ENCODE data around the gene VPS41.
"Not testable (repeated sequence)": the region's sequence is repeated elsewhere in the genome, so short reads cannot be mapped to it uniquely, and the experiment has no call there.

VPS41 gene

DNA sequence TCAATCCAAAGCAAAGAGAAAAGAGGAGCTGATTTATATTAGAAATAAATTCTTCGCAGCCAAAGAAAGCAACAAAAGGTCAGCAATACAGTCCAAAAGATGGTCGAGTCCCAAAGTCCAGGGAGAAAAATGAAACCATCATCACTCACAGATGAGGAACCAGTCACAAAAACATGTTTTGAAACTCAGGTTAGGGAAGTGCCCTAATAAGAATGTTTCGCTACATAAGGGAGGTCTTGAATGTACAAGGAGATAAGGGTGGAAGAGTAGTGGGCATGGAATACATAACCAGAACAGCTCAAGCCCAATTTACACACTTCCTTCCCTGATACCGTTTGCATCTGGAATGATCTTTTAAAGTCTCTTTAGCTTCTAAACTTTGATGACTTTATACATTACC, 53.6 kb downstream of the VPS41 start:
- Mint-ChIP-seq H3K27me3 (no peaks in the 10 kb centered on the region), H3K9me3 (no peaks in the 10 kb centered on the region), H3K4me3 (no peak overlapping the region), H3K36me3 (peaks cover 6% of the 10 kb centered on the region), H3K27ac (peak overlapping the region; percentile 43), H3K4me1 (peaks cover 3% of the 10 kb centered on the region)
- CTCF ChIA-PET: no interaction called here
- DNase-seq: no peak

DNA sequence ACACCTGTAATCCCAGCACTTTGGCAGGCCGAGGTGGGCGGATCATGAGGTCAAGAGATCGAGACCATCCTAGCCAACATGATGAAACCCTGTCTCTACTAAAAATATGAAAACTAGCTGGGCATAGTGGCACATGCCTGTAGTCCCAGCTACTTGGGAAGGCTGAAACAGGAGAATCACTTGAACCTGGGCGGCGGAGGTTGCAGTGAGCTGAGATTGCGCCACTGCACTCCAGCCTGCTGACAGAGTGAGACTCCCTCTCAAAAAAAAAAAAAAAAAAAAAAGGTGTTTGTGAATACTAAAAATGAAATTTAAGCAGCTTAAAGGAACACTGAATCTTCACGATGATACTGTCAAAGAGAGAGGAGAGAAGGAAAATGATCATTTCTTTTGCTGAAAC, 54.0 kb downstream of the VPS41 start:
- H3K27me3 Mint-ChIP-seq, H3K9me3 Mint-ChIP-seq, DNase-seq, H3K4me3 Mint-ChIP-seq, H3K4me1 Mint-ChIP-seq, CTCF ChIA-PET, H3K36me3 Mint-ChIP-seq: not testable (repeated sequence)
- H3K27ac Mint-ChIP-seq: peak overlapping the region; percentile 43

DNA sequence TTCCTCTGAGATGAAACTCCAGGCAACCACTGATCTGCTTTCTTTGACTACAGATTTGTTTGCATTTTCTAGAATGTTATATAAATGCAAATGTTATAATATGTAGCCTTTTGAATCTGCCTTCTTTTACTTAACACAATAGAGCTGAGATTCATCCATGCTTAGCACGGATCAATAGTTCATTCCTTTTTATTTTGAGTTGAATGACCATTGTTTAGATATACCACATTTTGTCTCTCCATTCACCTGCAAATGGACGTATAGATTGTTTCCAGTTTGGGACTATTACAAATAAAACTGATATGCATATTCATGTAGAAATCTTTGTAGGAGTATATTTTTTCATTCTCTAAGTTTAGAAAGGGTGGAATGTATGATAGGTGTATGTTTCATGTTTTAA, 57.7 kb downstream of the VPS41 start:
- no peaks in the 10 kb centered on the region for H3K9me3 Mint-ChIP-seq
- no peak overlapping the region for H3K4me3 Mint-ChIP-seq
- DNase-seq: no peak
- H3K4me1 Mint-ChIP-seq: peaks cover 3% of the 10 kb centered on the region
- CTCF ChIA-PET: no interaction called here
- H3K27me3 Mint-ChIP-seq: no peaks in the 10 kb centered on the region
- H3K27ac Mint-ChIP-seq: no peak overlapping the region
- H3K36me3 Mint-ChIP-seq: peaks cover 2% of the 10 kb centered on the region

DNA sequence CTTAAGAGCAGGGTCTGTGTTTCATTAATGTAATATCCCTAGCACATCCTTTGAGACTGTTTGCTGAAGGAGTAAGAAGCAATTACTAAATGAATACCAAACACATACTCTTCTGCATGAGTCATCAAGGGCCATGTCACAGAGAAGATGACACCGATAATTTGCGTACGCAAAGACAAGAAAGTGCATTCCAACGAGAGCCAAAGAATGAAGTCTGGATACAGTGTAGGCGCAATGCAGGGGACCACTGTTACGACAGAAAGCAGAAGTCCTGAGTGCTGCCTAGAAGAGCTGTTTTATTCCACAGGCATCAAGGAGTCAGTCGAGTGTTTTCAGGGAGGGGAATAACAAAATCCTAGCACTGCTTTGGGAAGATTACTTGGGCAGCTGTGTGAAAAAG, 62.7 kb downstream of the VPS41 start:
- no peaks in the 10 kb centered on the region for H3K27me3 Mint-ChIP-seq
- CTCF ChIA-PET: no interaction called here
- H3K27ac Mint-ChIP-seq: no peak overlapping the region
- no peaks in the 10 kb centered on the region for H3K9me3 Mint-ChIP-seq
- no peaks in the 10 kb centered on the region for H3K4me1 Mint-ChIP-seq
- DNase-seq: no peak
- H3K4me3 Mint-ChIP-seq: no peak overlapping the region
- no peaks in the 10 kb centered on the region for H3K36me3 Mint-ChIP-seq

DNA sequence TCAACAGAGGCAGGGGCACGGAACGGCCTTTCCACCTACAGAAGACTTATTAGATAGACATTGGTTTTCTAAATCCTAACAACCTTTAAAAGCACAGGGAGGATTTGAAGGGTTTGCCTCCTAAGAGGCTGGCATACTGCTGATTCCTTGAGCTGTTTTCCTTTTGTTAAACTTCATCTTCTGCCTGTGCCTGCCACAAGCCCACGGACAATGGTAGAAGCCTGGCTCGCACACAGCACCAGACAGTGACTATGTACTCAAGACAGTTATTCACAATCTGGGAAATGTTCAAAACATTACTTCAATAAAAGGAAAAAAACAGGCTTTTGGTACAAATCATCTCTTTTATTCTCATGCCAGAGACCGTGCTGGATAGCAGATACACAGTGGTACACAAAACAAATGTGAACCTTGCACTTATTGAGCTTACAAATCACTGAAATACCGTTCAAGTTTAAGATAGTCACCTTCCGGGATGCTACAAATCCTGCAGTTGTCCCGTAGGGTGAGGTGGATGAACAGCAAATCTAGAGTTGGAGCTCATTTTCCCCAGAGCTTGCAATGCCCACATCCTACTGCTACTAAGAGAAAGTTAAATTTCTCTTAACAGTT, 63.9 kb downstream of the VPS41 start:
- no peak overlapping the region for H3K4me3 Mint-ChIP-seq
- no peak overlapping the region for H3K27ac Mint-ChIP-seq
- H3K4me1 Mint-ChIP-seq: no peaks in the 10 kb centered on the region
- CTCF ChIA-PET: no interaction called here
- no peak for DNase-seq
- no peaks in the 10 kb centered on the region for H3K36me3 Mint-ChIP-seq
- H3K27me3 Mint-ChIP-seq: no peaks in the 10 kb centered on the region
- H3K9me3 Mint-ChIP-seq: no peaks in the 10 kb centered on the region

DNA sequence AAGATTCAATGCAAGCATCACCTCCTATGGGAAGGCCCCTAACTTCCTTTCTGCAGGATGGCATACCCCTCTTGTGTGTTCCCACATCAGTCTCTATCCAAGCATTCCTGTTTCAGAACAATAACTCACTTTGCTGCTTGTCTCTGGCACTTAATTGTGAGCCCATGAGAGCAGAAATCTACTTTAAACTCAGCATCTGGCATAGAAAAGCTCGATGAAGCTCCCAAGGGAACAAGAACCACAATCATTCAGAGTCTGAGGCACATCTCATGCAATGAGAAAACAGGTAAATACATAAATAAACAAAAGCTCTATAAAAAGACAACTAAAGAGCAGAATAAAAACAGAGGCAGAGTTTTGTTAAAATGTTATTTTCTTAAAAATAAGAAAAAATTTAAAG, 66.2 kb downstream of the VPS41 start:
- Mint-ChIP-seq H3K9me3 (no peaks in the 10 kb centered on the region), H3K4me3 (no peak overlapping the region), H3K4me1 (no peaks in the 10 kb centered on the region), H3K27me3 (no peaks in the 10 kb centered on the region), H3K36me3 (no peaks in the 10 kb centered on the region), H3K27ac (no peak overlapping the region)
- CTCF ChIA-PET: no interaction called here
- DNase-seq: no peak

DNA sequence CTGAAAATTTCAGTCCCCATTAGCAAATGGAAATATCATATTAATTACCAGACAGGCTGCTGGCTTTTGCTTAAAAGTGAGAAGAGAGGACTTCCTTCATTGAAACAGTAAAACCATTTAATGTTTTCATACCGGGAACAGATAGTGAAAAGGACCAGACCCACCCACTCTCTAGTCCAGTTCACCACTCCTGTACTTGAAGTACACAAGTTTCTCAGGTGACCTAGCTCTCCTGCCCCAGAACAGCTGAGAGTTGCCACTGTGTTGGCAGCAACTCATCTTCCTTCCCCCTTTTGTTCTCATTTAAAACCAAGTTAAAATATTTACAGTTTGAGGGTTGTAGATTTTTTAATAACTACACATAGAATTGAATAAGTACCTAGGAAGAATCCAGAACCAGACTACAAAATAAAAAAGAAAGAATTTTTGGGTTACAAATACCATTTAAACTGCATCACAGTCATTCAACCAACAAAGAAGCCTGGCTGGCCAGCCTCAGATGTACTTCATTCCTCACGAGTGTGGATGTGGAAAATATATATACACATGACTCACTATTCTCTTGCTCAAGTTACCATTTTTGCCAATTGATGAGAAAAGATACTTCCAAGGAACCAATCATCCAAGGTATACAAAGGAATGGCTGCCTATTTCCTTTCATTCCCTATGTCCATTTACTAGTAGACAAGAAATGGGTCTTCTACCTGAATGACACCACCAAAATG, 68.1 kb downstream of the VPS41 start:
- H3K36me3 Mint-ChIP-seq: no peaks in the 10 kb centered on the region
- H3K4me3 Mint-ChIP-seq: no peak overlapping the region
- CTCF ChIA-PET: no interaction called here
- peaks cover 3% of the 10 kb centered on the region for H3K9me3 Mint-ChIP-seq
- DNase-seq: no peak
- no peak overlapping the region for H3K27ac Mint-ChIP-seq
- H3K4me1 Mint-ChIP-seq: no peaks in the 10 kb centered on the region
- H3K27me3 Mint-ChIP-seq: no peaks in the 10 kb centered on the region

DNA sequence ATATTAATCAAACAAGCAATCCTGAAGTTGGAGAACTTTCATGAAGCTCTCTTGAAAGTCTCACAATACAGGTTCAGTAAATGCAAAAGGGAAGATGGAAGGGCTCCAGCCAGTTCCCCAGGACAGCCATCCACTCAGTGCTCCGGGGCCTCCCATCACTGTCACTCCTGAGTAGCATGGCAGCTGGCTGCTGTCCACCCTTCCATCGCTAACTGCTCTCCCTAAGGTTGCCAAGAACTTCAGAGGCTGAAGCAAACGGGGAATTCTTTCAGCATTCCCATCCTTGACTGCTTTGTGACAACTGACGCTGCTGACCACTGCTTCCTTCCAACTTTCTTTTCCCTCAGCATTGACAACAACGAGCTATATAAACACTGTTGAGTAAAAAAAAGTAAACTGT, 69.1 kb downstream of the VPS41 start:
- Mint-ChIP-seq H3K4me1 (no peaks in the 10 kb centered on the region), H3K27ac (no peak overlapping the region)

DNA sequence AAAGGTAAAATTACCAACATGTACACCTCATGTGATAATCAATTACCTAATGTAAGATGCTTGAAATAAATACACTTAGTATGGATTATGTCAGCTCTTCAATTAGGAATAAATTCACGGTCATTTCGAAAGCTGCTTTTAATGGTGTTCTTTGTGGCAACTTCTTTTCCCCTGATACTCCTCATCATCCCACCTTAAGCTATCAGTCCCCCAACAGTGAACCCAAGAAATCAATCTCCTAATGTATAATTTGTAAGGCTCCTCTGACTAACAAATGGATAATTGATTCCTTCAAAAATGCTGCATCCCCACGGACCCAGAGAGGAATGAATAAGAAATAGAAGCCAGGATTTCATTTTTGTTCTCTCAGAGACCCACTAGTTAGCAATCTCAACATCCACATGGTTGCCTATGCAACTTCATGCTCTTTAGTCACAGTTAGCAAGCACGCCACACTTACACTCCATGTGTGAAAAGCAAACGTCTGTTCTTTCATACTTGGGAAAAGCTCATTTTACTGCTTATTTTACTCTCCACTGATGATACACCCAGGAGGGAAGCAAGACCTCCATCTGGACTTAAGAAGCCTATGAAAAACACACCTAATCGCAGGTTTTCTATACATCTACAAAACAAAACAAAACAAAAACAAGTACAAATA, 70.1 kb downstream of the VPS41 start:
- no peak overlapping the region for H3K27ac Mint-ChIP-seq
- no peaks in the 10 kb centered on the region for H3K4me1 Mint-ChIP-seq
- H3K36me3 Mint-ChIP-seq: no peaks in the 10 kb centered on the region
- no peak for DNase-seq
- no peak overlapping the region for H3K4me3 Mint-ChIP-seq
- CTCF ChIA-PET: interaction anchor here (1.0 kb wide), 1 partner anchor 9 kb away, joined by 4 read pairs; no protein-coding TSS in a partner anchor
- H3K27me3 Mint-ChIP-seq: no peaks in the 10 kb centered on the region
- H3K9me3 Mint-ChIP-seq: peaks cover 3% of the 10 kb centered on the region

More for the DNA sequence above, 69.1 kb downstream of the VPS41 start:
- no peaks in the 10 kb centered on the region for H3K27me3 Mint-ChIP-seq
- peaks cover 3% of the 10 kb centered on the region for H3K9me3 Mint-ChIP-seq
- DNase-seq: no peak
- no peaks in the 10 kb centered on the region for H3K36me3 Mint-ChIP-seq
- no peak overlapping the region for H3K4me3 Mint-ChIP-seq
- CTCF ChIA-PET: no interaction called here

DNA sequence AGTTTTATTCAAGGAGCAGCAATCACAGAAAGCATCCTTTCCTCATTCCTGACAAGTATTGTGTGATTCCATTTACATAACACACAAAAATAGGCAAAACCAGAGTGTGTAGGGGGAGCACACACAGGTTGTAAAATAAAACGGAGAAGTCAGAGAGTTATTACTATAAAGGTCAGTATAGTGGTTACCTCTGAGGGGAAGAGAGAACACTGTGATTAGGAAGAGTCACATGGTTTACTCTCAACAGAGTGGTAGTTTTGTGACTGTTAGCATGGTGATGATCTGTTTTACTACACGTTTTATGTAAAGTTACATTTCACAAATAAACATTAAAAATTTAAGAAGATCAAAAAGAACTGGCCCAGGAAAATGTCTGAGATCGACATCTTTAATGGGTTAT, 74.6 kb downstream of the VPS41 start:
- Mint-ChIP-seq H3K27ac (no peak overlapping the region), H3K4me1 (no peaks in the 10 kb centered on the region), H3K4me3 (no peak overlapping the region), H3K9me3 (peaks cover 3% of the 10 kb centered on the region), H3K27me3 (no peaks in the 10 kb centered on the region), H3K36me3 (no peaks in the 10 kb centered on the region)
- CTCF ChIA-PET: no interaction called here
- DNase-seq: no peak

DNA sequence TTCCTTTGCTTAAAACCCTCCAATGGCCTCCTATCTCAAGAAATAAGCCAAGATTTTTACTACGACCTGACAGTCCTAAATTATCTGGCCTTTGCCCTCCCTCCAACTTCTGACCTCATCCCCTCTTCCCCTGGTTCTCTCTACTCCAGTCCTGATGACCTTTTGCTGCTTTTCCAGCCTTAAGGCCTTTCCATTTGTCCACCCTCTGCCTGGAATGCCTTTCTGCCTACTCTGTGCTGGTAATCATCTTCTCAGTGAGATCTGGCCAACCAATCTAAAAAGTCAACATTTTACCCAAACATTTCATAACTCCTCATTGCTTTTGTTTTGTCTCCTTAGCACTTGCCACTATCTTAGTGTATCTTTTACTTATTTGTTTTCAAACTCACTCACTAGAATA, 75.7 kb downstream of the VPS41 start:
- H3K4me1 Mint-ChIP-seq: no peaks in the 10 kb centered on the region
- H3K36me3 Mint-ChIP-seq: peaks cover 2% of the 10 kb centered on the region
- no peak for DNase-seq
- no peak overlapping the region for H3K27ac Mint-ChIP-seq
- H3K4me3 Mint-ChIP-seq: no peak overlapping the region
- H3K9me3 Mint-ChIP-seq: peaks cover 3% of the 10 kb centered on the region
- CTCF ChIA-PET: no interaction called here
- H3K27me3 Mint-ChIP-seq: no peaks in the 10 kb centered on the region

DNA sequence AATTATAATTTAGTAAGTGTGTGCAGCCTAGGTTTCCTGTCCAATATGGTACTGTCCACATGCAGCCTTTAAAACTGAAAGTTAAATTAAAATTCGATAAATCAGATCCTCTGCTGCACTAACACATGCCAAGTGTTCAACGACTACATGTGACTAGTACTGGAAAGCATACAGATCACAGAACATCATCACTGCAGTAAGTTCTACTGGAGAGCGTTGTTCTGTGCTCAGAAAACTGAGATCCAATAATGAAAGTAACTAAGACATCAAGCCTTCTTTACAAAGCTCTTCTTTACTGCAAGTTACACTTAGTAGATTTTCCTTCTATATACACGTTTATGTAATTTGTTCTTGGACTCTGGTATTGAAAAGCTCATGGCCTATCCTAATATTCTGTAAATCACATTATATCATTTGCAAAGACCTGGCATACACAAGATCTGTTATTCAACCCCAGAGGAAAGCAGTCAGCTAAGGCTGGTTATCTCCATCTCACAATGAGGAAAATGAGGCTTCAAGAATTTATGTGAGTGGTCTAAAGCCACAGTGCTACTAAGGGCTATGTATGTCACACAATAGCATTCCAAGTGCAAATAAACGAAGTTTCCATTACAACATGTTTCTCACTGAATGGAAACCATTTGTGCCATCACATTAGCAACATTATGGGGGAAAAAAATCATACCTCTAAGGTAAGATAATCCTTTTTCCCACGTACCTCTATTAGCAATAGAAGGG, 77.6 kb downstream of the VPS41 start:
- Mint-ChIP-seq H3K9me3 (no peaks in the 10 kb centered on the region), H3K4me3 (no peak overlapping the region), H3K36me3 (peaks cover 2% of the 10 kb centered on the region), H3K4me1 (no peaks in the 10 kb centered on the region), H3K27me3 (no peaks in the 10 kb centered on the region), H3K27ac (no peak overlapping the region)
- CTCF ChIA-PET: no interaction called here
- DNase-seq: no peak

DNA sequence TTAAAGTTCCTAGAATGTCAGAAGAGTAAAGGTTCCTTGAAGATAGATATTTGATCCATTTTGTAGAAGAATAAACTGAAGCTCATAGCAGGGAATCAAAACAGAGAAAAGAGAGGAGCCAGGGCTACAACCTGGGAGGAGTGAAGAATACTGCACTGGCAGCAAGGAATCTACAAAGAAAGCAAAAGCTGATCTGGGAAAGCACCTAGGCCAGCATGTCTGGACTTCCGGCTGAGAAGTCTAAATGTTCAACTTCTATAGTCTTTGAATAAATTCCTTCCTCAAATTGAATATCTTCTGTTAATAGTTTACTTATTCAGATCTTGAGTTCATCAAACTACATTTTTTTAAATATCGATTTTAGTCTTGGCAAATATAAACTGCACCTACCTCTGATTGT, 78.2 kb downstream of the VPS41 start:
- Mint-ChIP-seq H3K36me3 (peaks cover 2% of the 10 kb centered on the region), H3K4me1 (no peaks in the 10 kb centered on the region), H3K9me3 (no peaks in the 10 kb centered on the region), H3K4me3 (no peak overlapping the region), H3K27me3 (no peaks in the 10 kb centered on the region), H3K27ac (no peak overlapping the region)
- no peak for DNase-seq
- CTCF ChIA-PET: no interaction called here

DNA sequence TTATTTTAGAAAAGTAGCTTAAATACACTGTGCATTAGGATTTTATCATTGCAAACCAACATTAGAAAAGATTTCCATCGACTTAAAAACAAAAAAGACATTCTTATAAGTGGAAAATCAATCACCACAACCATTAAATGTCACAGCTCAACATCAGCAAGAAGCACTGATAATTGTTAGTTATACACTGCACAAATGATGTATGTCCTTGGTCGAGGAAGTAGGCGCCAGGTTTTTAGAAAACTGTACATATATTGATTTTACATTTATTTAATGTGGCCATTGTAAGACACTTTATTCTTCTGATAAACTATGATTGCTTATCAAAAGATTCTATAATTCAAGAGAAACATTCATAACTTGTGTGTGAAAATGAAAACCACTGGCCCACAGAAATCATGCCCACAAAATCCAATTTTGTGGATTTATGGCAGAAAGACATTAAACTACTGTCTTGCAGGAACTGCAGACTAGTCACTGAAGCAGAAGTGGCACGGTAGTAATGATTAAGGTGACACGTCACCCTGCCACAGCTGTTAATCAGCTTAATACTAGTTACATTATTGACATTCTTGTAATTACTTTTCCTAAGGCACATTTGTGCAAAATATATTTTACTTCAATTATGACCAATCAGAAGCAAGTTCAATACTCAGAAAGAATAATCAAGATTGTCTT, 79.4 kb downstream of the VPS41 start:
- H3K27ac Mint-ChIP-seq: no peak overlapping the region
- no peak for DNase-seq
- no peak overlapping the region for H3K4me3 Mint-ChIP-seq
- CTCF ChIA-PET: no interaction called here
- no peaks in the 10 kb centered on the region for H3K9me3 Mint-ChIP-seq
- H3K27me3 Mint-ChIP-seq: no peaks in the 10 kb centered on the region
- peaks cover 2% of the 10 kb centered on the region for H3K36me3 Mint-ChIP-seq
- H3K4me1 Mint-ChIP-seq: no peaks in the 10 kb centered on the region

All from activated naive CD4-positive, alpha-beta T cell treated with anti-CD3 and anti-CD28 coated beads, Interleukin-2, amount 10 ng/mL, durations not matched to agents 7 days and 5 days (primary cell).